OCI-LY7 (cell line): Measurements from ENCODE around the gene USP25. TPM values are rescaled to one million over a fixed set of nuclear protein-coding genes. Genes with fewer than 3 reads are reported as not detected.

ENCODE experiments used
- BruUV-seq: library from RNA; stranded (reverse); fragments of 400-500 nt; replicated peaks from 2 replicates; lab custom pipeline; 2021; lab: Mats Ljungman, UMichigan
- CTCF ChIA-PET: fragments of 300-600 bp; sonication (Branson Sonifier 250); formaldehyde crosslinking; loops from one replicate; lab custom pipeline; 2022; ENCODE audit warnings: antibody characterized with exemption; ENCODE audit not compliant: unreplicated experiment; lab: Charles Lee
- POLR2A ChIA-PET: fragments of 300-600 bp; sonication (Branson Sonifier 250); formaldehyde crosslinking; loops from one replicate; lab custom pipeline; 2022; ENCODE audit warnings: antibody characterized with exemption; lab: Charles Lee
- DNase-seq: peaks from one replicate; pipeline ENCODE4 v3.0.0-alpha.2; 2015; ENCODE audit warnings: low spot score
- H2AFZ ChIP-seq: fragments of 200-600 bp; sonication (generic), shearing (Covaris generic); 2 replicates; pipeline ENCODE4 v1.6.1; 2014; ENCODE audit warnings: mild to moderate bottlenecking, antibody characterized with exemption, low read length, moderate library complexity
- H3K27ac ChIP-seq: fragments of 200-600 bp; sonication (generic); 2 replicates; pipeline ENCODE4 v1.5.1; 2014; ENCODE audit warnings: mixed run types, low read depth, mild to moderate bottlenecking, moderate library complexity, low read length, inconsistent platforms; ENCODE audit not compliant: poor library complexity, severe bottlenecking
- H3K36me3 ChIP-seq: fragments of 200-600 bp; sonication (generic); 2 replicates; pipeline ENCODE4 v1.6.1; 2014; ENCODE audit warnings: mild to moderate bottlenecking, antibody characterized with exemption, low read length, moderate library complexity, mixed read lengths; ENCODE audit not compliant: insufficient read depth
- H3K4me1 ChIP-seq: fragments of 200-600 bp; sonication (generic); 2 replicates; pipeline ENCODE4 v1.5.1; 2014; ENCODE audit warnings: mild to moderate bottlenecking, low read length; ENCODE audit not compliant: insufficient read depth, poor library complexity, severe bottlenecking
- H3K4me2 ChIP-seq: fragments of 200-600 bp; sonication (generic); 2 replicates; pipeline ENCODE4 v1.6.1; 2014; ENCODE audit warnings: mild to moderate bottlenecking, low read length
- H3K4me3 ChIP-seq: fragments of 200-600 bp; sonication (generic); 2 replicates; pipeline ENCODE4 v1.5.1; 2014; ENCODE audit warnings: mild to moderate bottlenecking, low read depth, low read length; ENCODE audit not compliant: poor library complexity, severe bottlenecking
- H3K79me2 ChIP-seq: fragments of 200-600 bp; sonication (generic); 2 replicates; pipeline ENCODE4 v1.6.1; 2016; ENCODE audit warnings: low read depth, mild to moderate bottlenecking, low read length, moderate library complexity, mixed read lengths; ENCODE audit not compliant: insufficient read depth
- H3K9me2 ChIP-seq: fragments of 200-600 bp; sonication (generic); 2 replicates; pipeline ENCODE4 v1.6.1; 2016; ENCODE audit warnings: mild to moderate bottlenecking, low read length, mixed read lengths; ENCODE audit not compliant: insufficient read depth
- H3K9me3 ChIP-seq: fragments of 200-600 bp; sonication (generic); 2 replicates; pipeline ENCODE4 v1.6.1; 2014; ENCODE audit warnings: mild to moderate bottlenecking, mixed run types, low read length, mixed read lengths
- H4K20me1 ChIP-seq: fragments of 200-600 bp; sonication (generic); 2 replicates; pipeline ENCODE4 v1.6.1; 2014; ENCODE audit warnings: mild to moderate bottlenecking, antibody characterized with exemption, low read length, moderate library complexity, mixed read lengths; ENCODE audit not compliant: insufficient read depth
- EZH2phosphoT487 ChIP-seq: fragments of 200-600 bp; sonication (generic); IDR thresholded peaks from 2 replicates; pipeline ENCODE4 v1.6.1; 2018; ENCODE audit warnings: low read depth, borderline replicate concordance, mild to moderate bottlenecking, mixed run types, antibody characterized with exemption, low read length, moderate library complexity, mixed read lengths
- intact Hi-C: fragments of 100-400 bp; cut with micrococcal nuclease; formaldehyde crosslinking; loops from one replicate; pipeline ENCODE4 v1.10.0; 2022; ENCODE audit not compliant: unreplicated experiment
- total RNA-seq, 2 experiments: library from RNA; depleted of rRNA in 1 of 2; stranded (reverse); fragments of >200 nt in 1 of 2; shearing (Covaris generic) in 1 of 2; gene quantifications; 2 replicates each; pipeline ENCODE4 v1.2.3, GENCODE V29; 2014 to 2022
- TF ChIP-seq, protein P1 (sequence below): fragments of 200-600 bp; sonication (generic); conservative IDR thresholded peaks from 2 replicates; pipeline ENCODE4 v1.5.1; 2014; ENCODE audit warnings: mild to moderate bottlenecking, antibody characterized with exemption, low read length, moderate library complexity, mixed read lengths

USP25 gene
- total RNA-seq, 2 experiments from 2014 or later, result 25.1 to 28.1 TPM

DNA sequence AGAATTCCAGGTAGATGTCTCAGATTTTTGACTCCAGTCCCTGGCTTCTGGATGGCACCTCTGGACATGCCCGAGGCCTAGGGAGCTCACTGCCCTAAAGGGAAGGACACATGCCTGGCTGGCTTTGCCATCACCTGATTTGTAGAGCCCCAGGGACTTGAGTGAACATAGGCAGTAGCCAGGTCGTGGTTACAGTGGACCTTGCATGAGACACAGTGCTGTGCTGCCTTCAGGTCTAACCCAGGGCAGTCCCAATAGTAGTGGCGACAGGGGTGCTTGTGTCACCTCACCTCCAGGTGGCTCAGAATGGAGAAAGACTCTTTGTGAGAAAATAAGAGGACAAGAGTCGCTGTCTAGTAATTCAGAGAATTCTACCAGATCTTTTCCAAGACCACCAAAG, 166.7 kb downstream of the USP25 start:
- Histone ChIP-seq H3K36me3 (no peaks in the 10 kb centered on the region), H3K4me1 (no peaks in the 10 kb centered on the region), H3K4me3 (no peak overlapping the region), H3K9me2 (no peaks in the 10 kb centered on the region), H2AFZ (no peak overlapping the region), H3K9me3 (no peaks in the 10 kb centered on the region), H3K79me2 (no peaks in the 10 kb centered on the region), H3K4me2 (no peak overlapping the region), H3K27ac (no peak overlapping the region), H4K20me1 (no peaks in the 10 kb centered on the region)
- POLR2A ChIA-PET, result interaction anchor here (0.6 kb wide), 1 partner anchor 14 kb away, joined by 4 read pairs; no protein-coding TSS in a partner anchor
- TF ChIP-seq EZH2phosphoT487, result no peak
- TF ChIP-seq, protein P1, sequence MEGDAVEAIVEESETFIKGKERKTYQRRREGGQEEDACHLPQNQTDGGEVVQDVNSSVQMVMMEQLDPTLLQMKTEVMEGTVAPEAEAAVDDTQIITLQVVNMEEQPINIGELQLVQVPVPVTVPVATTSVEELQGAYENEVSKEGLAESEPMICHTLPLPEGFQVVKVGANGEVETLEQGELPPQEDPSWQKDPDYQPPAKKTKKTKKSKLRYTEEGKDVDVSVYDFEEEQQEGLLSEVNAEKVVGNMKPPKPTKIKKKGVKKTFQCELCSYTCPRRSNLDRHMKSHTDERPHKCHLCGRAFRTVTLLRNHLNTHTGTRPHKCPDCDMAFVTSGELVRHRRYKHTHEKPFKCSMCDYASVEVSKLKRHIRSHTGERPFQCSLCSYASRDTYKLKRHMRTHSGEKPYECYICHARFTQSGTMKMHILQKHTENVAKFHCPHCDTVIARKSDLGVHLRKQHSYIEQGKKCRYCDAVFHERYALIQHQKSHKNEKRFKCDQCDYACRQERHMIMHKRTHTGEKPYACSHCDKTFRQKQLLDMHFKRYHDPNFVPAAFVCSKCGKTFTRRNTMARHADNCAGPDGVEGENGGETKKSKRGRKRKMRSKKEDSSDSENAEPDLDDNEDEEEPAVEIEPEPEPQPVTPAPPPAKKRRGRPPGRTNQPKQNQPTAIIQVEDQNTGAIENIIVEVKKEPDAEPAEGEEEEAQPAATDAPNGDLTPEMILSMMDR, result no peak
- intact Hi-C loops, result no loop called here
- BruUV-seq, result no TSS peak
- no peak for DNase-seq
- CTCF ChIA-PET, result no interaction called here

DNA sequence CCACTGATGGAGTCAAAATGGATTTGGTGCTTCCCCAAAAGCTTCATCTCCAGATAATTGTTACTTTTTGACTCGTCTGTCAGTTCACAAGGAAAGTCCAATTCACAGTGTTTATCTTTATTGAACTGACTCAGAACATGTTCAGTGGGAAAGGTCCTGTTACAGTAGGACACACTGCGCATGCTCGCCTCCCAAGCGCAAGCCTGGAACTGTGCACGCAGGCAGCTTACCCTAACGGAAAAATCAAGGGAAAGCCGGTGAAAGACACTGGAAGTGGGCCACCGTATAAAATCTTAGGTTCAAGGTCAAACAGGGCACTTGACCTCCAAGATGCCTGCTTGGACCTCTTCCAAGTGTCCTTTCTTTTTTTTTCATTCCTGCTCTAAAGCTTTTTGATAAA, 174.6 kb downstream of the USP25 start:
- no peak overlapping the region for H2AFZ ChIP-seq

DNA sequence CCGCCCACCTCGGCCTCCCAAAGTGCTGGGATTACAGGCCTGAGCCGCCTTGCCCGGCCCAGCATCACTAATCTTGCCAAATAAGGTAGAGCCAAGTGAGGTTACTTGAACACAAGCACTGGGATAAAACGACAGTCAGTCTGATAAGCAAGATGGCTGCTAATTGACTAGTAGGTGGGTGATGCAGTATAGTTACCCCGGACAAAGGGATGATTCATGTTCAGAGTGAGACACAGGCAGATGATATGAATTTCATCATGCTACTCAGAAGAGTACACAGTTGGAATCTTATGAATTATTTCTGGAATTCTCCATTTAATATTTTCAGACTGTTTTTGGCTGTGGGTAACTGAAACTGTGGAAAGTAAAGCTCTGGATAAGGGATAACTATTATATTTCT, 178.4 kb downstream of the USP25 start:
- intact Hi-C loops, result no loop called here
- Histone ChIP-seq H4K20me1 (no peaks in the 10 kb centered on the region), H3K4me3 (no peak overlapping the region), H3K36me3 (no peaks in the 10 kb centered on the region), H3K4me1 (no peaks in the 10 kb centered on the region), H3K27ac (no peak overlapping the region), H2AFZ (no peak overlapping the region), H3K4me2 (no peak overlapping the region), H3K9me2 (no peaks in the 10 kb centered on the region), H3K9me3 (no peaks in the 10 kb centered on the region), H3K79me2 (no peaks in the 10 kb centered on the region)
- TF ChIP-seq, protein P1, result no peak
- no peak for TF ChIP-seq EZH2phosphoT487
- no TSS peak for BruUV-seq
- DNase-seq, result no peak
- ChIA-PET POLR2A (interaction anchor here (1.0 kb wide), 1 partner anchor 20 kb away, joined by 4 read pairs; no protein-coding TSS in a partner anchor), CTCF (no interaction called here)

More for the DNA sequence above, 174.6 kb downstream of the USP25 start:
- intact Hi-C loops, result no loop called here
- Histone ChIP-seq H3K36me3 (no peaks in the 10 kb centered on the region), H3K9me2 (no peaks in the 10 kb centered on the region), H3K27ac (no peak overlapping the region), H3K4me1 (no peaks in the 10 kb centered on the region), H3K4me2 (no peak overlapping the region), H4K20me1 (no peaks in the 10 kb centered on the region), H3K9me3 (peaks cover 3% of the 10 kb centered on the region; the same call in 1 of the 2 replicates), H3K4me3 (no peak overlapping the region), H3K79me2 (no peaks in the 10 kb centered on the region)
- CTCF ChIA-PET, result no interaction called here
- BruUV-seq, result no TSS peak
- POLR2A ChIA-PET, result no interaction called here
- DNase-seq, result no peak
- no peak for TF ChIP-seq EZH2phosphoT487
- TF ChIP-seq, protein P1, result no peak
